ENCODE results near the gene NME1. TPM values are rescaled to one million over a fixed set of nuclear protein-coding genes. Genes with fewer than 3 reads are reported as not detected.
A peak's percentile ranks its signal among the peaks of the same experiment; 100 is the strongest.

The NME1 gene
- polyA plus RNA-seq, 1 donor from 2014 or later = 262 TPM

DNA sequence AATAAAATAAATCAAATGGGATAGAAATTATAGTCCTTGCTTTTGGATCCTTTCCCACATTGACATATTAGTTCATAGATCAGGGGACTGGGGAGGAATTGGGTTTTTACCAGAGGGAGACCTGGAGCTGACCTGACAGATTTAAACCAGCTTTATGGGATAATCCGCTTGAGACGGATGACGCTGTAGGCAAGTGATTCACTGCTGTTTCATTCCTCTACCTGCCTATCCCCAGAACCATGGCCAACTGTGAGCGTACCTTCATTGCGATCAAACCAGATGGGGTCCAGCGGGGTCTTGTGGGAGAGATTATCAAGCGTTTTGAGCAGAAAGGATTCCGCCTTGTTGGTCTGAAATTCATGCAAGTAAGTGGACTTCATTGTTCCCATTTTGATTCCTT, 2.1 kb downstream of the NME1 start:
- H4K20me1 ChIP-seq (ENCODE audit: insufficient read depth) = no peaks in the 10 kb centered on the region
- H3K36me3 ChIP-seq (ENCODE audit: insufficient read depth, low read length) = no peaks in the 10 kb centered on the region
- peaks cover 31% of the 10 kb centered on the region for H3K79me2 ChIP-seq (replicated peaks; ENCODE audit: insufficient read depth, low read length)
- H3K4me2 ChIP-seq (ENCODE audit: low read length) = no peak overlapping the region
- TF ChIP-seq, protein P1, sequence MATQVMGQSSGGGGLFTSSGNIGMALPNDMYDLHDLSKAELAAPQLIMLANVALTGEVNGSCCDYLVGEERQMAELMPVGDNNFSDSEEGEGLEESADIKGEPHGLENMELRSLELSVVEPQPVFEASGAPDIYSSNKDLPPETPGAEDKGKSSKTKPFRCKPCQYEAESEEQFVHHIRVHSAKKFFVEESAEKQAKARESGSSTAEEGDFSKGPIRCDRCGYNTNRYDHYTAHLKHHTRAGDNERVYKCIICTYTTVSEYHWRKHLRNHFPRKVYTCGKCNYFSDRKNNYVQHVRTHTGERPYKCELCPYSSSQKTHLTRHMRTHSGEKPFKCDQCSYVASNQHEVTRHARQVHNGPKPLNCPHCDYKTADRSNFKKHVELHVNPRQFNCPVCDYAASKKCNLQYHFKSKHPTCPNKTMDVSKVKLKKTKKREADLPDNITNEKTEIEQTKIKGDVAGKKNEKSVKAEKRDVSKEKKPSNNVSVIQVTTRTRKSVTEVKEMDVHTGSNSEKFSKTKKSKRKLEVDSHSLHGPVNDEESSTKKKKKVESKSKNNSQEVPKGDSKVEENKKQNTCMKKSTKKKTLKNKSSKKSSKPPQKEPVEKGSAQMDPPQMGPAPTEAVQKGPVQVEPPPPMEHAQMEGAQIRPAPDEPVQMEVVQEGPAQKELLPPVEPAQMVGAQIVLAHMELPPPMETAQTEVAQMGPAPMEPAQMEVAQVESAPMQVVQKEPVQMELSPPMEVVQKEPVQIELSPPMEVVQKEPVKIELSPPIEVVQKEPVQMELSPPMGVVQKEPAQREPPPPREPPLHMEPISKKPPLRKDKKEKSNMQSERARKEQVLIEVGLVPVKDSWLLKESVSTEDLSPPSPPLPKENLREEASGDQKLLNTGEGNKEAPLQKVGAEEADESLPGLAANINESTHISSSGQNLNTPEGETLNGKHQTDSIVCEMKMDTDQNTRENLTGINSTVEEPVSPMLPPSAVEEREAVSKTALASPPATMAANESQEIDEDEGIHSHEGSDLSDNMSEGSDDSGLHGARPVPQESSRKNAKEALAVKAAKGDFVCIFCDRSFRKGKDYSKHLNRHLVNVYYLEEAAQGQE (IDR thresholded peaks at IDR 0.05; ENCODE audit: borderline replicate concordance) = no peak
- TF ChIP-seq EP300 (conservative IDR thresholded peaks at IDR 0.05; ENCODE audit: poor library complexity, severe bottlenecking) = no peak
- TF ChIP-seq RAD21 (conservative IDR thresholded peaks at IDR 0.05) = no peak
- TF ChIP-seq, protein P2, sequence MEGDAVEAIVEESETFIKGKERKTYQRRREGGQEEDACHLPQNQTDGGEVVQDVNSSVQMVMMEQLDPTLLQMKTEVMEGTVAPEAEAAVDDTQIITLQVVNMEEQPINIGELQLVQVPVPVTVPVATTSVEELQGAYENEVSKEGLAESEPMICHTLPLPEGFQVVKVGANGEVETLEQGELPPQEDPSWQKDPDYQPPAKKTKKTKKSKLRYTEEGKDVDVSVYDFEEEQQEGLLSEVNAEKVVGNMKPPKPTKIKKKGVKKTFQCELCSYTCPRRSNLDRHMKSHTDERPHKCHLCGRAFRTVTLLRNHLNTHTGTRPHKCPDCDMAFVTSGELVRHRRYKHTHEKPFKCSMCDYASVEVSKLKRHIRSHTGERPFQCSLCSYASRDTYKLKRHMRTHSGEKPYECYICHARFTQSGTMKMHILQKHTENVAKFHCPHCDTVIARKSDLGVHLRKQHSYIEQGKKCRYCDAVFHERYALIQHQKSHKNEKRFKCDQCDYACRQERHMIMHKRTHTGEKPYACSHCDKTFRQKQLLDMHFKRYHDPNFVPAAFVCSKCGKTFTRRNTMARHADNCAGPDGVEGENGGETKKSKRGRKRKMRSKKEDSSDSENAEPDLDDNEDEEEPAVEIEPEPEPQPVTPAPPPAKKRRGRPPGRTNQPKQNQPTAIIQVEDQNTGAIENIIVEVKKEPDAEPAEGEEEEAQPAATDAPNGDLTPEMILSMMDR (IDR thresholded peaks at IDR 0.05; ENCODE audit: poor library complexity, severe bottlenecking) = no peak
- TF ChIP-seq POLR2AphosphoS5 (IDR thresholded peaks at IDR 0.05) = no peak
- TF ChIP-seq SMC3 (conservative IDR thresholded peaks at IDR 0.05; ENCODE audit: poor library complexity) = no peak
- TF ChIP-seq TAF1 (IDR thresholded peaks at IDR 0.05; ENCODE audit: low read depth) = no peak
- TF ChIP-seq EZH2 (IDR thresholded peaks at IDR 0.05; ENCODE audit: borderline replicate concordance, insufficient read depth, low read length, poor library complexity, severe bottlenecking) = no peak
- no peak for TF ChIP-seq MXI1 (conservative IDR thresholded peaks at IDR 0.05; ENCODE audit: poor library complexity, severe bottlenecking)
- no peak overlapping the region for H3K27ac ChIP-seq (ENCODE audit: low read length)
- H3K9me2 ChIP-seq (ENCODE audit: insufficient read depth, low read length) = no peaks in the 10 kb centered on the region
- no peaks in the 10 kb centered on the region for H3F3A ChIP-seq (ENCODE audit: insufficient read depth, low read length, poor library complexity, severe bottlenecking)
- no peak overlapping the region for H2AFZ ChIP-seq (ENCODE audit: low read depth, low read length)
- H3K9me3 ChIP-seq (ENCODE audit: low read length) = no peaks in the 10 kb centered on the region
- no peaks in the 10 kb centered on the region for H3K27me3 ChIP-seq (ENCODE audit: insufficient read depth, low read depth, low read length)
- H3K9ac ChIP-seq (ENCODE audit: low read length) = no peak overlapping the region
- H3K4me3 ChIP-seq (ENCODE audit: low read length) = peak overlapping the region; percentile 79

GRCh38 chr17:51159604-51160003, 6.2 kb downstream of the NME1 start:
- H3K9me2 ChIP-seq (ENCODE audit: insufficient read depth, low read length) = no peaks in the 10 kb centered on the region
- H3K27ac ChIP-seq (ENCODE audit: low read length) = no peak overlapping the region
- H3K9me3 ChIP-seq (ENCODE audit: low read length) = no peaks in the 10 kb centered on the region
- no peaks in the 10 kb centered on the region for H3K27me3 ChIP-seq (ENCODE audit: insufficient read depth, low read depth, low read length)
- H4K20me1 ChIP-seq (ENCODE audit: insufficient read depth) = no peaks in the 10 kb centered on the region
- no peak overlapping the region for H3K4me2 ChIP-seq (ENCODE audit: low read length)
- H2AFZ ChIP-seq (ENCODE audit: low read depth, low read length) = no peak overlapping the region
- H3F3A ChIP-seq (ENCODE audit: insufficient read depth, low read length, poor library complexity, severe bottlenecking) = no peaks in the 10 kb centered on the region
- no peak for TF ChIP-seq RAD21 (conservative IDR thresholded peaks at IDR 0.05)
- TF ChIP-seq EZH2 (IDR thresholded peaks at IDR 0.05; ENCODE audit: borderline replicate concordance, insufficient read depth, low read length, poor library complexity, severe bottlenecking) = no peak
- TF ChIP-seq MXI1 (conservative IDR thresholded peaks at IDR 0.05; ENCODE audit: poor library complexity, severe bottlenecking) = no peak
- no peak for TF ChIP-seq EP300 (conservative IDR thresholded peaks at IDR 0.05; ENCODE audit: poor library complexity, severe bottlenecking)
- TF ChIP-seq, protein P2 (IDR thresholded peaks at IDR 0.05; ENCODE audit: poor library complexity, severe bottlenecking) = no peak
- TF ChIP-seq SMC3 (conservative IDR thresholded peaks at IDR 0.05; ENCODE audit: poor library complexity) = no peak
- TF ChIP-seq TAF1 (IDR thresholded peaks at IDR 0.05; ENCODE audit: low read depth) = no peak
- no peaks in the 10 kb centered on the region for H3K36me3 ChIP-seq (ENCODE audit: insufficient read depth, low read length)
- H3K79me2 ChIP-seq (replicated peaks; ENCODE audit: insufficient read depth, low read length) = peaks cover 27% of the 10 kb centered on the region
- no peak overlapping the region for H3K4me3 ChIP-seq (ENCODE audit: low read length)
- H3K9ac ChIP-seq (ENCODE audit: low read length) = no peak overlapping the region

All from neural cell (in vitro differentiated cells).